Stomach (tissue), 9 donors: ENCODE data around the gene ZBTB45. TPM values are rescaled to one million over a fixed set of nuclear protein-coding genes. Genes with fewer than 3 reads are reported as not detected.

Experiments
- DNase-seq, 2 donors: peaks; one replicate each; pipeline versions ENCODE4 v3.0.0 to v3.0.0-alpha.2; 2013 to 2019
- H3K27ac ChIP-seq, 5 donors: fragments of 200-600 bp in 4 of 5; sonication (generic) in 4 of 5; one replicate each; pipeline ENCODE4 v1.5.1; 2013 to 2019; ENCODE audit warnings: mild to moderate bottlenecking in 1 of 5, moderate library complexity in 1 of 5
- H3K27me3 ChIP-seq, 3 donors: fragments of 200-600 bp; sonication (generic); one replicate each; pipeline ENCODE4 v1.5.1; 2017 to 2019; ENCODE audit warnings: mixed run types in 1 of 3
- H3K36me3 ChIP-seq, 4 donors: fragments of 200-600 bp; sonication (generic); 1 replicate in 3 of 4; 2 replicates in 1 of 4; pipeline ENCODE4 v1.5.1; 2016 to 2019
- H3K4me1 ChIP-seq, 4 donors: fragments of 200-600 bp; sonication (generic); one replicate each; pipeline ENCODE4 v1.5.1; 2016 to 2019
- H3K4me3 ChIP-seq, 4 donors: fragments of 200-600 bp; sonication (generic) in 3 of 4; one replicate each; pipeline ENCODE4 v1.5.1; 2016 to 2019; ENCODE audit warnings: mild to moderate bottlenecking in 1 of 4
- H3K9me3 ChIP-seq, 4 donors: fragments of 200-600 bp; sonication (generic); one replicate each; pipeline ENCODE4 v1.5.1; 2016 to 2019
- CTCF ChIP-seq, 7 experiments: fragments of 450-650 bp in 4 of 7; fragments of 200-600 bp in 3 of 7; sonication (generic) in 3 of 7; IDR thresholded peaks; one replicate each; pipeline ENCODE4 v1.5.1; 2016 to 2019; ENCODE audit warnings: antibody characterized with exemption in 7 of 7, control low read depth in 2 of 7, mild to moderate bottlenecking in 1 of 7
- EP300 ChIP-seq: sonication (generic); formaldehyde crosslinking; IDR thresholded peaks from one replicate; pipeline ENCODE4 v1.6.1; 2017; ENCODE audit warnings: antibody characterized with exemption
- POLR2A ChIP-seq, 4 donors: fragments of 450-650 bp; IDR thresholded peaks; one replicate each; pipeline ENCODE4 v1.6.1; 2016; ENCODE audit warnings: antibody characterized with exemption in 4 of 4, control low read depth in 2 of 4, mild to moderate bottlenecking in 1 of 4, moderate library complexity in 1 of 4
- POLR2AphosphoS5 ChIP-seq, 3 donors: sonication (generic); formaldehyde crosslinking; IDR thresholded peaks; one replicate each; pipeline ENCODE4 v1.6.1; 2016; ENCODE audit warnings: antibody characterized with exemption in 3 of 3
- WGBS, 5 donors: extraction: QIAGEN DNeasy Blood & Tissue Kit in 3 of 5; methylation state at CpG; one replicate each; pipeline versions ENCODE4 v1.1.5 to v1.1.7; 2013 to 2018; 5-methylcytosine and 5-hydroxymethylcytosine counted together
- intact Hi-C: fragments of 100-400 bp; cut with DNase I; formaldehyde crosslinking; loops from one replicate; pipeline ENCODE4 v1.15.1; 2023; ENCODE audit warnings: low total_unique reads
- polyA plus RNA-seq, 3 donors: library from polyadenylated mRNA; stranded (reverse); fragments of 200-250 nt; gene quantifications; one replicate each; pipeline ENCODE4 v1.2.3, GENCODE V29; 2013
- total RNA-seq, 5 donors: library from RNA; depleted of rRNA; stranded (reverse); fragments of >200 nt; gene quantifications; one replicate each; pipeline versions ENCODE4 v1.1.0 to v1.2.3, GENCODE V29; 2014 to 2016
- donor health status: healthy with polysubstance abuse.
- donor health status: Bipolar disorder and iron deficiency.
- donor health status: healthy.

ZBTB45 gene
- total and polyA plus RNA-seq, 8 donors: 2.4 to 49.0 (median 8.2) TPM; not detected in 1

GRCh38 chr19:58555369-58555885 is 35.8 kb upstream of the ZBTB45 start:
- peaks cover 43 to 61% (median 57%) of the 10 kb centered on the region in 4 donors for H3K4me1 ChIP-seq
- intact Hi-C loops: no loop called here
- WGBS, 5 donors: 45 to 63% (median 46%) methylated on average over 3 to 4 of the region's 4 CpGs

GRCh38 chr19:58554494-58555368 is 35.1 kb upstream of the ZBTB45 start, which contains the start of gene CHMP2A:
Gene CHMP2A, minus strand, starts transcription at chr19:58555105. Its CDS starts 893 bp downstream, at chr19:58554212.
- peak within 1 kb of the TSS; percentile 72 to 93 (median 76) for H3K4me3 ChIP-seq
- TF ChIP-seq POLR2AphosphoS5 (IDR thresholded peaks at IDR 0.05) (peak; percentile 53 to 97 (median 83)), EP300 (no peak), CTCF (IDR thresholded peaks at IDR 0.05) (no peak), POLR2A (IDR thresholded peaks at IDR 0.05) (peak in 1 of 4 donors; percentile 22)
- peaks cover 37 to 54% (median 51%) of the 10 kb centered on the region in 4 donors for H3K4me1 ChIP-seq
- intact Hi-C loops: no loop called here
- peaks cover 50 to 61% (median 56%) of the 10 kb centered on the region in 4 donors for H3K36me3 ChIP-seq
- H3K27me3 ChIP-seq: no peaks in the 10 kb centered on the region
- peak; percentile 99 for DNase-seq
- 0 to 1% (median 0%) methylated on average over 59 to 69 of the region's 69 CpGs for WGBS, 5 donors
- no peaks in the 10 kb centered on the region for H3K9me3 ChIP-seq
- peak within 1 kb of the TSS; percentile 94 to 100 (median 100) for H3K27ac ChIP-seq

More at GRCh38 chr19:58555369-58555885, 35.8 kb upstream of the ZBTB45 start:
- TF ChIP-seq POLR2AphosphoS5 (IDR thresholded peaks at IDR 0.05): no peak
- TF ChIP-seq CTCF (IDR thresholded peaks at IDR 0.05): no peak
- H3K27me3 ChIP-seq: no peaks in the 10 kb centered on the region
- no peak for DNase-seq
- peaks cover 43 to 54% (median 49%) of the 10 kb centered on the region in 4 donors for H3K36me3 ChIP-seq
- H3K27ac ChIP-seq: peak overlapping the region; percentile 94 to 100 (median 100)
- H3K4me3 ChIP-seq: peak overlapping the region; percentile 72 to 93 (median 76)
- H3K9me3 ChIP-seq: no peaks in the 10 kb centered on the region

- peaks cover 34 to 56% (median 51%) of the 10 kb centered on the region in 4 donors for H3K4me1 ChIP-seq
- H3K36me3 ChIP-seq: peaks cover 58 to 69% (median 64%) of the 10 kb centered on the region in 4 donors
- H3K27ac ChIP-seq: peak overlapping the region; percentile 94 to 100 (median 100)
- no peak for DNase-seq
- no peaks in the 10 kb centered on the region for H3K9me3 ChIP-seq
- no peaks in the 10 kb centered on the region for H3K27me3 ChIP-seq
- intact Hi-C loops: no loop called here
- TF ChIP-seq EP300: no peak
- no peak for TF ChIP-seq POLR2AphosphoS5 (IDR thresholded peaks at IDR 0.05)
- TF ChIP-seq CTCF (IDR thresholded peaks at IDR 0.05): no peak
- TF ChIP-seq POLR2A (IDR thresholded peaks at IDR 0.05): no peak
- 15 to 30% (median 22%) methylated on average over 18 of the region's 18 CpGs for WGBS, 5 donors
- peak overlapping the region; percentile 72 to 93 (median 76) for H3K4me3 ChIP-seq
These were observed 34.3 kb upstream of the ZBTB45 start for GRCh38 chr19:58553799-58554493.

GRCh38 chr19:58552655-58553054 is 33.0 kb upstream of the ZBTB45 start:
- H3K4me3 ChIP-seq: no peak overlapping the region
- H3K4me1 ChIP-seq: peaks cover 34 to 62% (median 55%) of the 10 kb centered on the region in 4 donors
- H3K27ac ChIP-seq: no peak overlapping the region
- intact Hi-C loops: no loop called here
- TF ChIP-seq POLR2A (IDR thresholded peaks at IDR 0.05): no peak
- TF ChIP-seq CTCF (IDR thresholded peaks at IDR 0.05): no peak
- no peak for TF ChIP-seq EP300
- TF ChIP-seq POLR2AphosphoS5 (IDR thresholded peaks at IDR 0.05): no peak
- WGBS, 5 donors: 87 to 97% (median 88%) methylated on average over 2 of the region's 2 CpGs
- peaks cover 71 to 81% (median 77%) of the 10 kb centered on the region in 4 donors for H3K36me3 ChIP-seq
- no peaks in the 10 kb centered on the region for H3K27me3 ChIP-seq
- no peaks in the 10 kb centered on the region for H3K9me3 ChIP-seq
- DNase-seq: no peak
